Thyroid gland (tissue), 4 donors: ENCODE results near the gene KLHL35. TPM values are rescaled to one million over a fixed set of nuclear protein-coding genes. Genes with fewer than 3 reads are reported as not detected.

Experiments used
- DNase-seq, 2 donors: peaks; one replicate each; pipeline ENCODE4 v3.0.0-alpha.2; 2019
- H3K27ac ChIP-seq, 3 donors: fragments of 200-600 bp; sonication (generic); 1 replicate in 2 of 3; 2 replicates in 1 of 3; pipeline ENCODE4 v1.5.1; 2016 to 2019; ENCODE audit warnings: mild to moderate bottlenecking in 1 of 3, moderate library complexity in 1 of 3
- H3K27me3 ChIP-seq: fragments of 200-600 bp; sonication (generic); one replicate; pipeline ENCODE4 v1.5.1; 2019
- H3K36me3 ChIP-seq, 2 donors: fragments of 200-600 bp; sonication (generic); one replicate each; pipeline ENCODE4 v1.5.1; 2016 to 2019
- H3K4me1 ChIP-seq, 2 donors: fragments of 200-600 bp; sonication (generic); one replicate each; pipeline ENCODE4 v1.5.1; 2017 to 2019
- H3K4me3 ChIP-seq, 3 donors: fragments of 200-600 bp; sonication (generic); replicated peaks in 1 of 3; 1 replicate in 2 of 3; 2 replicates in 1 of 3; pipeline ENCODE4 v1.5.1; 2016; ENCODE audit warnings: mild to moderate bottlenecking in 1 of 3
- H3K9me3 ChIP-seq: fragments of 200-600 bp; sonication (generic); one replicate; pipeline ENCODE4 v1.5.1; 2017
- CTCF ChIP-seq, 6 experiments: fragments of 200-600 bp in 3 of 6; fragments of 450-650 bp in 3 of 6; sonication (generic) in 3 of 6; IDR thresholded peaks; one replicate each; pipeline ENCODE4 v1.5.1; 2016 to 2019; ENCODE audit warnings: antibody characterized with exemption in 6 of 6, mild to moderate bottlenecking in 2 of 6, inconsistent platforms in 1 of 6, moderate library complexity in 1 of 6
- POLR2A ChIP-seq, 2 donors: fragments of 450-650 bp; IDR thresholded peaks; one replicate each; pipeline ENCODE4 v1.6.1; 2017; ENCODE audit warnings: antibody characterized with exemption in 2 of 2, mild to moderate bottlenecking in 2 of 2, moderate library complexity in 1 of 2
- WGBS, 2 donors: methylation state at CpG; one replicate each; pipeline ENCODE4 v1.1.5; 2017; 5-methylcytosine and 5-hydroxymethylcytosine counted together
- intact Hi-C: fragments of 100-400 bp; cut with DNase I; formaldehyde crosslinking; loops from one replicate; pipeline ENCODE4 v1.15.1; 2023
- total RNA-seq, 4 donors: library from RNA; depleted of rRNA; stranded (reverse); fragments of >200 nt; gene quantifications; one replicate each; pipeline ENCODE4 v1.2.3, GENCODE V29; 2016

KLHL35 gene
- total RNA-seq, 4 donors from 2014 or later: 1.1 to 3.6 (median 1.9) TPM

- no peak for TF ChIP-seq CTCF (IDR thresholded peaks at IDR 0.05)
- TF ChIP-seq POLR2A (IDR thresholded peaks at IDR 0.05): no peak
- no peak for DNase-seq
- 89% methylated on average over 13 of the region's 13 CpGs for WGBS, 2 donors
- no peak overlapping the region for H3K4me3 ChIP-seq
- no peaks in the 10 kb centered on the region for H3K27me3 ChIP-seq
- H3K36me3 ChIP-seq: no peaks in the 10 kb centered on the region
- H3K9me3 ChIP-seq: no peaks in the 10 kb centered on the region
- H3K4me1 ChIP-seq: no peaks in the 10 kb centered on the region
- no peak overlapping the region for H3K27ac ChIP-seq
- intact Hi-C loops: no loop called here
Observed at GRCh38 chr11:75437966-75438659, 5.1 kb upstream of the KLHL35 start.

- no peaks in the 10 kb centered on the region for H3K27me3 ChIP-seq
- H3K27ac ChIP-seq: no peak overlapping the region
- no peaks in the 10 kb centered on the region for H3K4me1 ChIP-seq
- no peak overlapping the region for H3K4me3 ChIP-seq
- no peak for DNase-seq
- H3K9me3 ChIP-seq: no peaks in the 10 kb centered on the region
- intact Hi-C loops: no loop called here
- TF ChIP-seq CTCF (IDR thresholded peaks at IDR 0.05): no peak
- no peak for TF ChIP-seq POLR2A (IDR thresholded peaks at IDR 0.05)
- no peaks in the 10 kb centered on the region for H3K36me3 ChIP-seq
- WGBS, 2 donors: 80 to 82% methylated on average over 3 to 4 of the region's 9 CpGs
Observed at GRCh38 chr11:75436806-75437205, 3.8 kb upstream of the KLHL35 start.

- no peaks in the 10 kb centered on the region for H3K27me3 ChIP-seq
- H3K9me3 ChIP-seq: no peaks in the 10 kb centered on the region
- DNase-seq: no peak
- H3K36me3 ChIP-seq: no peaks in the 10 kb centered on the region
- 90 to 93% methylated on average over 7 to 9 of the region's 9 CpGs for WGBS, 2 donors
- intact Hi-C loops: no loop called here
- no peak overlapping the region for H3K27ac ChIP-seq
- TF ChIP-seq CTCF (IDR thresholded peaks at IDR 0.05): no peak
- TF ChIP-seq POLR2A (IDR thresholded peaks at IDR 0.05): no peak
- peaks cover 0 to 3% of the 10 kb centered on the region in 2 donors for H3K4me1 ChIP-seq
- H3K4me3 ChIP-seq: no peak overlapping the region
Observed at GRCh38 chr11:75435571-75435925, 2.5 kb upstream of the KLHL35 start.

GRCh38 chr11:75434886-75435570, 2.0 kb upstream of the KLHL35 start:
- Histone ChIP-seq H3K4me3 (no peak overlapping the region), H3K36me3 (no peaks in the 10 kb centered on the region), H3K27ac (no peak overlapping the region), H3K27me3 (no peaks in the 10 kb centered on the region), H3K9me3 (no peaks in the 10 kb centered on the region), H3K4me1 (peaks cover 0 to 6% of the 10 kb centered on the region in 2 donors)
- DNase-seq: no peak
- intact Hi-C loops: no loop called here
- TF ChIP-seq POLR2A (IDR thresholded peaks at IDR 0.05) (no peak), CTCF (IDR thresholded peaks at IDR 0.05) (no peak)
- 95 to 97% methylated on average over 8 to 11 of the region's 12 CpGs for WGBS, 2 donors

- Histone ChIP-seq H3K4me3 (no peak overlapping the region), H3K9me3 (no peaks in the 10 kb centered on the region), H3K27me3 (no peaks in the 10 kb centered on the region), H3K36me3 (no peaks in the 10 kb centered on the region), H3K4me1 (peaks cover 0 to 11% of the 10 kb centered on the region in 2 donors), H3K27ac (no peak overlapping the region)
- intact Hi-C loops: no loop called here
- TF ChIP-seq POLR2A (IDR thresholded peaks at IDR 0.05): no peak
- no peak for TF ChIP-seq CTCF (IDR thresholded peaks at IDR 0.05)
- no peak for DNase-seq
- 90 to 100% methylated on average over 2 of the region's 4 CpGs for WGBS, 2 donors
Observed at GRCh38 chr11:75434051-75434450, 1.0 kb upstream of the KLHL35 start.
